Activated CD8-positive, alpha-beta memory T cell treated with anti-CD3 and anti-CD28 coated beads for 1 hour (primary cell): ENCODE data around the gene TTC34.
A peak's percentile ranks its signal among the peaks of the same experiment; 100 is the strongest.

Experiments used
- DNase-seq, 2 donors: peaks; one replicate each; pipeline ENCODE4 v3.0.0-alpha.2; 2020; ENCODE audit warnings: low read depth in 1 of 2; ENCODE audit errors: extremely low read depth in 1 of 2

Gene TTC34

DNA sequence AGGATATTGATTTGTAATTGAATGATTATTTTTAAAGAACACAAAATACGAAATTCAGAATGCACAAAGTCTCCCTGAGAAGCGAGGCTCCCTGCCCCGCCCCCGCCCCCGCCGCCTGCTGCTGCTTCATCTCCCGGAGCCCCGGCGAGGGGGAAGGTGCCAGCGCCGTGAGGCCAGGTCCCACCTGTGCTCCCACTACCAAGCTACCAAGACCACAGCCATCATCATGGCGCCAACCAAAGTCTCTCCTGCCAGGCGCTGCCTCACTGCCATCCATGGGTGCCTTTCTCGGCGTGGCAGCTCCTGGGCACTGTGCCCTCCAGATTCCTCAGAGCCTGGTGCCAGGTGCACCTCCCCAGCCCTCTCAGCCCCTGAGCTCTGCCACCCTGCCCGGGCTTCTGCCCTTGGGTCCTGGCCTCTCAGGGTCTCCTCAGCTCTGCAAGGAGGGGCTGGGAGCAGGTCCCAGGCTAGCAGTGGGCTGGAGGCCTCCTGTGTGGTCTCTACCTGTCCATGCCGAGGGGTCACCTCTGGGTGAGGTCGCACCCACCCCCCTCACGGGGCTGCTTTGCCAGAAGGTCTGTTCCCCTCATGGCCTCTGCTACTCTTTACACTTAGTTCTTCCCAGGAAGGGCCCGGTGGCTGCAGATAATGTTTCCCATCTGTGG lies 29.4 kb upstream of the TTC34 start:
- no peak for DNase-seq

DNA sequence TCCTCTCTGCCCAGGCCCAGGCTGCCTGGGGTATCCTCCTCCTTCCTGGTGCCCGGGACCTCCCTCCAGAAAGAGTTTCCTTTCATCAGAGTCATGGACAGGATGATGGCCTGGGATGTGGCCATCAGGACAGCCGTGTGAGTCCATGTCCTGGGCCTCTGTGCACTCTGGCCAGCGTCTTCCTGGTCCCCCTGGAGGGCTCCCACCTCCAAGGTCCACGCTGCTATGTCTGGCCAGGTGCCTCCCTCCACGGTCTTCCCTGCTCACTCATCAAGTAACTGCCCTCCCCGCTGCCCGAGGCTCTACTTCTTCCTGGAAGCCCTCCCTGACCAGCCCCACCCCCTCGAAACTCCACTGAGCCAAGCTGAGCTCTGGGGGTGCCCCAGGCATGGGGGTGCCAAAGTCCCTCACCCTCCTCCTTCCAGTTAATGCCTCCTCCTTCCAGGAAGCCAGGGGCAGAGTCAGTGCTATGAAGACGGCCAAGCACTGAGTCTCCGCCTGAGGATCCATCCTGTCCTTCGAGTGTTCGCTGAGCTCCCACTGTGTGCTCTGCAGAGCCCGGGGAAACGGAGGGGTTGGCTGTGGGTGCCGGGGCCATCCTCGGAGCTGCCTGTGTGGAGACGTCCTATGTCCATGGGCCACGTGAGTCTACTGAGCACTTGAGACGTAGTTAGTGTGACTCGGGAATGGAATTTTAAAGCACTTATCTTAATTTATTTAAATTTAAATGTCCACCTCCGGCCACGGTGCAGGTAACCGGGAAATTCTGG lies 28.5 kb upstream of the TTC34 start:
- DNase-seq, result no peak

DNA sequence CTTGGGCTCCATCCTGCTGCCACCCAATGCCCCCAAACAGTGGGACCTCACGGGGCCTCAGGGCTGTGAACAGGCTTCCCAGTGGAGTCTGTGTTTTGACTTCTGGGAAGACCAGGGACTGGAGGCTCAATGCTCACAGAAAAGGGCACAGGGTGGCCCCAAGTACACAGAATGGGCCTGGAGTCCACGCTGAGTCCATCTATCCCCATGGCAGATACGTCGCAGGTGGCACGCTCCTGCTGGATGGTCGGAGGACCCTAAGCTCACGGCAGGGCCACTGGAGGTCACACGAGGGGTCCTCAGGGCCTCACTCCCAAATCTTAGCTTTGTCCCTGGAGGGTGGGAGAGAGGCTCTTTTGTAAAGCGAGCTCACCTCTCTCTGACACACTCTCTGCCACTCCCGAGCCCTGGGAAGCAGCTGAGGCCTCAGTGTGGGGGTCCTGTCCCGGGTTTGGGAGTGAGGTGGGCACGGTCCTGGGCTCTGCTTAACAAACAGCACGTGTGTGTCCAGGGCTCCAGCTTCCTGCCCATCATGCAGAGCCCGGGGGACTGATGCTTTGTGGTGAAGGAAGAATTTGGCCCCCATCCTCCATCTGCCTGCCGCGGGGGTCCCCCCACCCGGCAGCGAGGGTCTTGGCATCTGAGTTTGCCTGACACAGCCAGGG lies 27.2 kb upstream of the TTC34 start:
- no peak for DNase-seq

DNA sequence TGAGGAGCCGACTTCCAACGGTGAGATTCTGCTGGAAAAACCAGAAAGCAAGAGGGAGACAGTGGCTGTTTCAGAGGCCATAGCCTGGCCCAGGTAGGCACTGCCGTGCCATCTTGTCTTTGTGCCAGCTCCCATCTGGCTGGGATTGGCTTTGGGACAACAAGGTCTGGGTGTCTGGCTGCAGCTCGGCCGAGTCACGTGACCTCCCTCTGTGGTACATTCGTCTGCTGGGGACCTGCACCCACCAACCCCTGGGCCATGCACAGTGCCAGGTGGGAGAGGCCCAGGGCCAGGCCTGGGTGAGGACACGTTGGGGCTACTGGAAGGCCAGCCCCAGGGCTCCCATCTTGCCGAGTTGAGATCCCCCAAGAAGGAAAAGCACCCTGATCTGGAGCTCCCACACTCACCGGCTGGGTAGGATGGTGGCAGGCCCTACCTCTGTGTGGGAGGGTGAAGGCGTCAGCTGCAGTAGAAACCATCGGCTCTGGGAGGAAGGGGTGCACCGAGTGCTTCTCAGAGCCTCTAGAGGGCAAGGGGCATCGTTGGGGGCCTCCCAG lies 25.3 kb upstream of the TTC34 start:
- no peak for DNase-seq

DNA sequence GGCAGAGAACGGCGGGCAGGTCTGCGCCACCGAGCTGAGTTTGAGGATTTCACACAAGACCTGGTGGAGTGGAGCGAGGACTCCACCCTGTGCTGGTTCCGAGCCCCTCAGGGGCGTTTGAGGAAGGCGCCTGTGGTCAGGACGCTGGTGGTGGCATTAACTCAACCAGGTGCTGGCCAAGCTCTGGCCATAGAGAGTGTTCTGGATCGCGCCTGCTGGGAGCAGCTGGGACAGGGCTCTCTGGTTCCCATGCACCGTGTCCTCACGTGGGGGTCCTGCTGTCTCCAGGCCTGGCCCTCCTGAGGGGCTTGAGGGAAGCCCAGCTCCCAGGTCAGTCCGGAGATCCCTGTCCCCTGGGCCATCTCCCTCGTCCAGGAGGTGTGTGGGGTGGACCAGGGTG lies 24.8 kb upstream of the TTC34 start:
- no peak for DNase-seq

DNA sequence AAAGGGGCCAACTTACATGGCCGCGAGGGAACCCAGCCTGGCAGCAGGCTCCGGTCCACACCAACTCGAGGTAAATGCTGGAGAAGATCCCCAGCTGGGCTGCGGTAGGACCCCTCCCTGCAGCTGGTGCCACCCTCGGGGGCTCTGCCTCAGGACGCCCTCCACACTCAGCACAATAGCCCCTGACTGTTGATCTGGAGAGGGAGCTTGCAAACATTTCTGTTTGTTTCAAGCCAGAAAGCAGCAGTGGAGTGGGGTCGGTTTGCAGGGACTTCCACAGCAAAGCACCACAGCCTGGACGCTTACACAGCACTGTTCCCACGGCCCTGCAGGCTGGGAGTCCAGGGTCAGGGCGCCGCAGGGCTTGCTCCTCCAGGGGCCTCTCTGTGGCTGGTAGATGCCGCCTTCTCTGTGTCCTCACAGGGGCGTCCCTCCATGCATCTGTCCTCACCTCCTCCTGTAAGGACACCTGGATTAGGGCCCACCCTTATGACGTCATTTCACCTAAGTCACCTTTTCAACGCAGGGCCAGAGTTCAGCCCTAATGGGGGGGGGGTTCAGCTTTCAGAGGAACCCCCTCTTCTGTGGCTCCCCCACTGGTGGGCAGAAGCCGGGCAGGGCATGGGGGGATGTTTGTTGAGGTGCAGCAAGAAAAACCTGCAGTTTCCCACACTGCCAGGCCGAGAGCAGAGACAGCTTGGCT lies 24.1 kb upstream of the TTC34 start:
- no peak for DNase-seq

DNA sequence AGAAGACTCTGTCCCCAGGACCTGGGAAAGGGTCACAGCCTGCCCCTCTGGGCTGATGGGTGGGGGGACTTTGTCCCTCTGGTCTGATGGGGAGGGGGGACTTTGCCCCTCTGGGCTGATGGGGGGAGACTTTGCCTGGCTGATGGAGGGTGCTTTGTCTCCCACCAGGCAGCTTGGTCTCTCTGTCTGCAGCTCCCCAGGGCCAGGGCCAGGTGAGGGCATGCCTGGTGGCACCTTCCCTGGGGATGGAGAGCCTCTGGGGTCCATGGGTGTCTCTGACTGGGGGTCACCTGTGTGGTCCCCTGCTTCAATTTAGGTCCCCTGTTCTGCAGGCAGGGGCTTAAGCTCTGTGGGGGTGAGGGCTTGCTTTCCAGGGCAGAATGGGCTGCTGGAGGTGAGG lies 23.5 kb upstream of the TTC34 start:
- DNase-seq, result no peak

DNA sequence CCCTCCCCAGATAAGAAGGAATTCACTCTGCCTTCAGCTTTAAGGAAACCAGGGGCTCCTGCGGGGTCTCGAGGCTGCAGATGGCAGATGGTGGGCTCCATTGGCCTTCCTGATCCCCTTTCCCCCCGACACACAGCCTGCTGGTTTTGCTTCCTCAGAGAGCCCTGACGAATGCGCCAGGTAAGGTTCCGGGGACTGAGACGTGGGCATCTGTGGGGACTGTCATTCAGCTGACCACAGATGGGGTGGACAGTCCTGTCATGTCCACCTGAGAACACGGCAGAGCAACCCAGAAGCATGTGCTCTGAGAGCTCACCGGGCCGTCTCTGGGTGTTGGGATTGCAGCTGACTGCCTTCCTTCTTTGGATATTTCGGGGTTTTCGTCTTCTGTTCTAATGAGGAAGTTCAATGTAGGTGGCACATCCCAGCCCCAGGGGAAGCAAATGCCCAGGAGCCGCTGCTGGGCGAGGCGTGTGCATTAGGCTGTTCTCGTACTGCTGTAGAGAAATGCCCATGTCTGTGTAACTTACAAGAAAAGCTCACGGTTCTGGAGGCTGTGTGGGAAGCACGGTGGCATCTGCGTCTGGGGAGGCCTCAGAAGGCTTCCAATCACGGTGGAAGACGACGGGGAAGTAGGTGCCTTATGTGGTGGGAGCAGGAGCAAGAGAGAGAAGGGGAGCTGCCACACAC lies 22.6 kb upstream of the TTC34 start:
- no peak for DNase-seq

DNA sequence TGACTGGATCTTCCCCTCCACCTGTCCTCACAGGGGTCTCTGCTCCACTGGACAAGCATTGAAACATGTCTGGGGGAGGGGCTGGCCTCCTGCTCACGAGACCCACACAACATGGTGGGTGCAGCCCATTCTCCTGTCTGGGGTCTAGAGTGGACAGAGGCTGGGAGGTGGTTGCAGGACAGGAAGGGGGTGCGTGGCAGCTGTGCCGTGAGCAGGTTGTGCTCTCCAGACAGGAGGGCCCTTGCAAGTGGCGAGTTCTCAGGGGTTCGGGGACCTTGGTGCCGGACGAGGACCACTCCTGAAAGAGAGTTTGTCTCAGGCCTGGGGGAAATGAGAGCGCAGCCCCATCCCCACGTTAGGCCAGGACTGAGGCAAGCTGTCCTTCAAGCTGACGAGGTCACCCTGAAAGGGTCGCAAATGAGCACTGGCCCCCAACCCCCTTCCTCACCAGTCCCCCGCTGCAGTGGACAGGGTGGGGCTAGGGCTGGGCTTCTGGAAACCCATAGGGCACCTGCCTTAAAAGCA lies 21.2 kb upstream of the TTC34 start:
- no peak for DNase-seq

DNA sequence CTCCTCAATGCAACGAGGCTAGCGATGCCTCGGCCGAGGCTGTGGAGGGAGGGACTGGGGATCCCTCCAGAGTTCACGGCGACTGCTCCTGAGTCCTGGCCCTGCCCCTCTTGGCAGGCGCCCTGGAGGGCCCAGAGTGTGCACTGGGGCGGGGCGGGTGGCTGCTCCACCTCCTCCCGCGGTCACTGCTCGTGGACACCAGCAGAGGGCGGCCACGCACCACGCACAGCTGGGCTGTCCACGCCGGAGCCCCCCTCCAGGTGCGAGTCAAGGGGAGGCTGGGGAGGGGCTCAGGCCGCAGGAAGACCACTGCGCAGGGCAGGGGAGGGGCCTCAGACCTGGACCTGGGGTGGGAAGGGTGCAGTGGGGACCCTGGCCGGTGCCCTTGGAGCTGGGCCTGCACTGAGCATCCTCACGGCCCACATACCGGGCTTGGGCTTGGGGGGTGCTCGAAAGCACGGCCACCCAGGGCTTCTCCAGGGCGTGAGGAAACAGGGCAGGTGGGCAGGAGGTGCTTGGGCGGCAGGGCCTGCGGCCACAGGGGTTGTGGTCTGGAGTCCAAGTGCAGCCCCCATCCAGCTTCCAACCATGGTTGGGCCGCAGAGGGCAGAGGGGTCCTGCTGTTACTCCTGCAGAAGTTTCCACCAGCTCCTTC lies 20.6 kb upstream of the TTC34 start:
- DNase-seq, result peak in 1 of 2 donors; percentile 23

DNA sequence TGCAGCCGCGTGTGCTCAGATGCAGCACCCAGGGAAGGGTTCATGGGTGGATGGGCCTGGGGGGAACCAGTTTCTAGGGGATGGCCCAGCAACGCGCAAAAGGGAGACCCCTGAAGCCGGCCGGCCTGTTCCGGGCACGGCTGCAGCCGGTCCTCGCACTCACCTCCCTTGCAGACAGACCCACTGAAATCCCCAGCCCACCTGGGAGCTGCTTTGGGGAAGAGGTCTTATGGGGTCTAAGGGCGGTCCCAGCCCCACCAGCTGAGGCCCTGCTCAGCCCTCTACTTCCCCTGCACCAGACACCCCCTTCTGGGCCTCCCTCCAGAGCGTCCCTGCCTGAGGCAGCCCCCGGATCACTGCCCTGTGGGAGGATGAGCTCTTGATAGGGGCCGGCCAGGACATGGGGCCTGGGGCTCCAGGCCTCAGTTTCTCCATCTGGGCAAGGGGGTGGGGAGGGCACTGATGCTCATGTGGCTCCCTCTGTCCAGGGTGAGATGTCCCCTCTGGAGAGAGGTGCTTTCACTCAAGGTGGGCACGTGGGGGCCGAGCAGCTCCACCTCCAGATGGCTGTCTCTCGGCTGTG lies 20.0 kb upstream of the TTC34 start:
- DNase-seq, result no peak

DNA sequence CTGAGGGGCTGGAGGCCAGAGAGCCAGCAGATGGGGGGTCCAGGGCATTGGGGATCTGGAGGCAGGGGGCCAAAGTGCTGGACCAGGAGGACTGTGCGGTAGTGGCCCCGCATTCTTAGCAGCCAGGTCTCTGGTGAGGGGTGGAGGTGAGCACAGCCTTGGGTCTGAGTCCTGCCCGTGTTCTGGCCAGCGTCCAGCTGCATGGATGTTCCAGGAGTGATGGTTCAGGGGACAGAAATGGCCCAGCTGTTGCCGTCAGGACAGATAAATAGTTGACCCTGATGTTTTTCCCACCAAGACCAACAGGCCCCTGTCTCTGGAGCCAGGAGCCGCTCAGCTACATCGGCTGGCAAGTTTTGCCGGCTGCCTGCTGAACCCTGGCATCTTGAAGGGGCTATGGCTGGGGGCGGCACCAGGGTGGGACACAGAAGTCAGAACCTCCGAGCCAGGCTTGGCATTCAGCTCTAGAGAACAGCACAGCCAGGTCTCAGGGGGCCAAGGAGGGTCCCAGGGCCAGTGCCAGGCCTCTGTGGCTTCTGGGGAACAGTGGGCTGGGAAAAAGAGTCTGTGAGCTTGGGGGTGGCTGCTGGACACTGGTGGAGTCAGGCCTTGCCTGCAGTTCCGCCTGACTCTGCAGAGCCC lies 19.4 kb upstream of the TTC34 start:
- DNase-seq, result no peak

DNA sequence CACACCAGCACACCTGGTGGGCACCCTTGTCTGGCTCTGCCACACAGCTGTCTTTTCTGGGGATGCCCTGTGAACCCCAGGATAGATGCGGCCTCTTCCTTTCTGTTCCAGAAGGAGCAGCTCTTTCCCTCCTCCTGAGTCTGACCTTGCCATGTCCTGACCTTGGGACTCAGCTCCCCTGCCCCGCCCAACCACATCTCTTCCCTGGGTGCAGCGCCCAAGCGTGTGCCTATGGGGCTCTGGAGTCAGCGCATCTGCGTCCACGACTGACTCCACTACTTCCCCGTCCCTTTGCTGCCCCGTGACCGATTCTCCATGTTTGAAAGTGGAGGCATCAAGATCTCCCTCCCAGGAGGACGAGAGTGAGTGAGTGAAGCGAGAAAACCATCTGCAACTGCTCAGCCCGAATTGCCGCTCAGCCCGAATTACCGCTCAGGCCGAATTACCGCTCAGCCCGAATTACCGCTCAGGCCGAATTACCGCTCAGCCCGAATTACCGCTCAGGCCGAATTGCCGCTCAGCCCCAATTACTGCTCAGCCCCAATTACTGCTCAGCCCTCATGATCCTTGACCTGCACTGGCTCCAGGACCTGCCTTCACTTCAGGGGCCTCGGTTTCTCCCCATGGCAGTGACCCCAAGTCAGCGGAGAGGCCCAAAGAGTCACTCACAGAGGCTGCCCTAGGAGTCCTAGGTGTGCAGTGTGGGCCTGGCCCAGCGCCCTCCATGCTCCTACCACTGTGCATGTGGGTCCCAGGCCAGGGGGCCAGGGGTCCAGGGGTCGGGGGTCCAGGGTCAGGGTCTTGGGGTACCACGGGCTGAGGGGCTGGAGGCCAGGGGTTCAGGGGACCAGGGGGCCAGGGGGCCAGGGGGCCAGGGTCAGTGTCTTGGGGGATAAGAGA lies 18.6 kb upstream of the TTC34 start:
- no peak for DNase-seq

DNA sequence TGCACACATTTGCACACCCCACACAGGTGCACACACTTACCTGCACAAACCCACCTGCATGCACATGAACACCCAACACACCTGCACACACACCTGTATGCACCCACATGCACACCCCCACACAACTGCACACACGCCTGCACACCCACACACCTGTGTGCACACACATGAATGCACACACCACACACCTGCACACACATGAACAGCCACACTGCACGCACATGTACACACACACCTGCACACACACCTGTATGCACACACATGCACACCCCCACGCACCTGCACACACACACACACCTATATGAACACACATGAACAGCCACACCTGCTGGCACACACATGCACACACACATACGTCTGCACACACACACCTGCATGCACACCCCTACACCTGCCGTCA lies 17.9 kb upstream of the TTC34 start:
- DNase-seq, result no peak

DNA sequence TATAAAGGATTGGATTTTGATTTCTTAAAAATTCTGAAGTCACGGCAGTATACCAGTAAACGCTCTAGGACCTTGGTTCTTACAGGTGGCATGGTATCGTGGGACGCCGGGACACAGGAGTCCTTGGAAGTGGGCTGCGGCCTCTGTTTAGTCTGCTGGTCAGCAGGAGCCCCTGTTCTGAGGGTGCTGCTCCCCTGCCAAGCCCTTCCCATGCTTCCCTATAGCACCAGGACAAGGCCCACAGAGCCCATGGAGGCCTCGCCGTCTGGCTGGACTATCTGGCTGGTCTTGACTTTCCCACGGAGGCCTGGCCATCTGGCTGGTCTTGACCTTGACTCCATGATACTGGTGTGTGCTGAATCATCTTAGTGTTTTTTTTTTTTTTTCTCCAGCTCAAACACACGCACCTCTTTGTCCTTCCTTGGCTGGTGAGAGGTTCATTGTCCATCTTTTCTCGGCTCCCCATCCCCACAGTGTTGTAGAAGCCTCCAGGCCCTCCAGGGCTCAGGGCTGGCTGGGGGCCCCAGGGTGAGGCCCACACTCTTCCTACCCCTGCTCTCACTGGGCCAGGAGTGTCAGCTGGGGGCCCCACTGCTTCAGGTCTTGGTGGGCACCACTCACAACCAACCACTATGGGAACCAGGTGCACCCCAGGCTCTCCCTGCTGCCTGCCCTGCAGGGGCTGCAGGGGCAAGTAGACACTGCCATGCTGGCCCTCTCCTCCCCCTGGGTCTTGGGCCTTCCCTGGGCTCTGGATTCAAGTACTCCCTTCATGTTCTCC lies 16.5 kb upstream of the TTC34 start:
- DNase-seq, result no peak

DNA sequence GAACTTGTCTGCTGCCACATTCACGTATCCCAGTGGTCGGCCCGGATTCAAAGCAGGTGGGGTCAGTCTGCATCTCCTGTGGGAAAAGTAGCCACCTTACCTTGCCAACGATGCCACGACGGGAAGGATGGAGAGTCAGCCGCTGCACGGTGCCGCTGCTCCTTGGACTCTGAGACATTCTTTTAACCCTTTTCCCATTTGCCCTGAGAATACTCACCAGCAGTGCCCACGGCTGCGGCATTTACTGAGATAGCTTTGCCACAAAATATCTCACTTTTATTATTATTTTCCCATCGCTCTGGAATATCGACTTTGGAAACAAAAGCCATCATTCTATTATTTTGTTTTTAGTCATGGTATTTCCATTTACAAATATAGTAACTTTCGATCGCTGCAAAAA lies 15.3 kb upstream of the TTC34 start:
- no peak for DNase-seq

DNA sequence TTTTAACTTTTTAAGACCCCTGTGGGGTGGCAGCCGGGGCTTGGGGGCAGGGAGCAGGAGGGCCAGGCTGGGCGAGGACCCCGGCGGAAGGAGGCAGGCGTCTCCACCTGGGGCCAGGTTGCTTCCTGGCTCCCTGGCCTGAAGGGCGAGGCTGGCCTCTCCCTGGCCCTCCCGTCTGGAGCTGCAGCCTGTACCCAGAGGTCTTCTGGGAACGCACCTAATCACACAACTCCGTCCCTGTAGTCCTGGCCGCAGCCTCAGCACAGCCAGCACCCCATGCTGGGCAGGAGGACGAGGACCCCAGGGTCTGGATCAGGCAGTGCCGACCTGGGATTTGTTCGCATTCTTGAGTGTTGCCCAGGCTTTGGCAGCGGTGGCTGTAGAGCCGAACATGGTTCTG lies 14.1 kb upstream of the TTC34 start:
- DNase-seq, result no peak
